ENCODE results near the gene PIGX.

Gene PIGX

GRCh38 chr3:196757876-196758739 lies 45.9 kb downstream of the PIGX start:
- no peak for DNase-seq (ENCODE audit: low read depth, low spot score)

GRCh38 chr3:196763179-196763578 lies 51.0 kb downstream of the PIGX start:
- DNase-seq (ENCODE audit: low read depth, low spot score), result no peak

- DNase-seq (ENCODE audit: low read depth, low spot score), result no peak
Observed at GRCh38 chr3:196765454-196765853, 53.3 kb downstream of the PIGX start.

- no peak for DNase-seq (ENCODE audit: low read depth, low spot score)
Observed at GRCh38 chr3:196771067-196771466, 58.9 kb downstream of the PIGX start.

- no peak for DNase-seq (ENCODE audit: low read depth, low spot score)
Observed at GRCh38 chr3:196772102-196772501, 59.9 kb downstream of the PIGX start.

- no peak for DNase-seq (ENCODE audit: low read depth, low spot score)
Observed at GRCh38 chr3:196772897-196773296, 60.7 kb downstream of the PIGX start.

GRCh38 chr3:196774191-196774820 lies 62.1 kb downstream of the PIGX start:
- no peak for DNase-seq (ENCODE audit: low read depth, low spot score)

GRCh38 chr3:196774848-196775422 lies 62.8 kb downstream of the PIGX start:
- no peak for DNase-seq (ENCODE audit: low read depth, low spot score)

GRCh38 chr3:196775938-196776337 lies 63.8 kb downstream of the PIGX start:
- no peak for DNase-seq (ENCODE audit: low read depth, low spot score)

GRCh38 chr3:196777836-196778235 lies 65.7 kb downstream of the PIGX start:
- DNase-seq (ENCODE audit: low read depth, low spot score), result no peak

- DNase-seq (ENCODE audit: low read depth, low spot score), result no peak
Observed at GRCh38 chr3:196778755-196779154, 66.6 kb downstream of the PIGX start.

- DNase-seq (ENCODE audit: low read depth, low spot score), result no peak
Observed at GRCh38 chr3:196782511-196782910, 70.3 kb downstream of the PIGX start.

All from activated CD4-positive, CD25-positive, alpha-beta regulatory T cell treated with anti-CD3 and anti-CD28 coated beads, Interleukin-2, amount 50 U/mL, for 16 hours (primary cell).